ENCODE data around the gene SIMC1.
A peak's percentile ranks its signal among the peaks of the same experiment; 100 is the strongest.

Gene SIMC1

GRCh38 chr5:176387384-176387925, 149.2 kb downstream of the SIMC1 start:
- no peak for DNase-seq (ENCODE audit: low read depth)

GRCh38 chr5:176388003-176388443, 149.8 kb downstream of the SIMC1 start:
- no peak for DNase-seq (ENCODE audit: low read depth)

GRCh38 chr5:176388444-176389134, 150.4 kb downstream of the SIMC1 start, which contains the start of the genes HIGD2A and NOP16:
Gene HIGD2A, plus strand, starts transcription at chr5:176388751. Its CDS starts 69 bp downstream, at chr5:176388820.
Gene NOP16, minus strand, starts transcription at chr5:176388598. Its CDS starts 59 bp downstream, at chr5:176388539.
- DNase-seq (ENCODE audit: low read depth) = peak; percentile 99

- no peak for DNase-seq (ENCODE audit: low read depth)
Measured at GRCh38 chr5:176389135-176390123, 151.2 kb downstream of the SIMC1 start.

GRCh38 chr5:176391479-176391878, 153.3 kb downstream of the SIMC1 start:
- no peak for DNase-seq (ENCODE audit: low read depth)

GRCh38 chr5:176391999-176392398, 153.8 kb downstream of the SIMC1 start:
- no peak for DNase-seq (ENCODE audit: low read depth)

- DNase-seq (ENCODE audit: low read depth) = no peak
Measured at GRCh38 chr5:176392526-176392925, 154.3 kb downstream of the SIMC1 start.

- no peak for DNase-seq (ENCODE audit: low read depth)
Measured at GRCh38 chr5:176394096-176394495, 155.9 kb downstream of the SIMC1 start.

GRCh38 chr5:176394881-176395675, 156.9 kb downstream of the SIMC1 start:
- no peak for DNase-seq (ENCODE audit: low read depth)
